ENCODE data around the gene PDZD8.

The PDZD8 gene

DNA sequence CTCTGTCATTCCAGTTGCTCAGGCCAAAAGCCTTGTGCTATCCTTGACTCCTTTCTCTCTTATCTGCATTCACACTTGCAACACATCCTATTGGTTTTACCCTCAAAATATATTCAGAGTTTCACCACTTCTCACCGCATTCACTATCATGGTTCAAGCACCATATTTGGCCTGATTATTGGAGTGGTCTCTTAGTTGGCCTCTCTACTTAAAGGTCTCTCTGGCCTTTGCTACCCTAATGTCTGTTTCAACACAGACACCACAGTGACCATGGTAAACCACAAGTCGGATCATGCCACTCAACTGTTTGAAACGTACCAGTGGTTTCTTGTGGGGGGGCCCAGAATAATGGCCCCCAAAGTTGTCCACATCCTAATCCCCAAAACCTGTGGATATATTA is 15.2 kb upstream of the PDZD8 start:
- DNase-seq = no peak

DNA sequence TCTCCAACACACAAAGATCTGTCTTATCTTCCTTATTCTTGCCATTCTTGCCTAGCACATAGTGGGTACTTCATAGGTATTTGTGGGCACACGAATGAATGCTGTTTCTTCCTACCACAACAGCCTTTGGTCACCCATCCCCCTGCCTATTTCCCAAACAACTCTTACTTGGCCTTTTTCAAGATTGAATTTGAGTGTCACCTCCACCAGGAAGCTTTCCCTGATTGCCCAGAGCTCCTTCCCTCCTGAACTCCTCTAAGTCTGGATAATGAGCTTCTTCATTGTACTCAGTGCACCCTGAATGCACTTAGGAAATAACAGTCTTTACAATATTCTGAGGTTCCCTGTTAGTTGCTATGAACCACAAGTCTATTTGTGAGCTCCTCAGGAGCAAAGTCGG is 11.6 kb upstream of the PDZD8 start:
- DNase-seq = no peak

DNA sequence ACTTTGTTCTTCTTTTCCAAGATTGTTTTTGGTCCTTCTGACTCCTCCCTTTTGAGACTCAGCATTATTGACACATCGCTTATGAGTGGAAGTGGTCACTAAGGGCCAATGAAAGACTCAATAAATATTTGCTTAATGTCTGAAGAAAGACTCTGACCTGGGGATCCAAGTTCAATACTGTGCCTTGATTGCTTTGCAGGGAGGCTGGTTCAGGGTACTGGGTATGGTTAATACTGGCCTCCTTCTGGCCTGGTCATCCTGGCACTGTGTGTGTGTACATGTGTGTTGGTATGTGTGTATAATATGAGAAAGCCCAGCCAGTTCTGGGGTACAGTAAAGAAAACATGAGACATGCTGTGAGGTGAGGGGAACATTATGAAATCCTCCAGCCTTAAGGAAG is 7.6 kb upstream of the PDZD8 start:
- DNase-seq = no peak

DNA sequence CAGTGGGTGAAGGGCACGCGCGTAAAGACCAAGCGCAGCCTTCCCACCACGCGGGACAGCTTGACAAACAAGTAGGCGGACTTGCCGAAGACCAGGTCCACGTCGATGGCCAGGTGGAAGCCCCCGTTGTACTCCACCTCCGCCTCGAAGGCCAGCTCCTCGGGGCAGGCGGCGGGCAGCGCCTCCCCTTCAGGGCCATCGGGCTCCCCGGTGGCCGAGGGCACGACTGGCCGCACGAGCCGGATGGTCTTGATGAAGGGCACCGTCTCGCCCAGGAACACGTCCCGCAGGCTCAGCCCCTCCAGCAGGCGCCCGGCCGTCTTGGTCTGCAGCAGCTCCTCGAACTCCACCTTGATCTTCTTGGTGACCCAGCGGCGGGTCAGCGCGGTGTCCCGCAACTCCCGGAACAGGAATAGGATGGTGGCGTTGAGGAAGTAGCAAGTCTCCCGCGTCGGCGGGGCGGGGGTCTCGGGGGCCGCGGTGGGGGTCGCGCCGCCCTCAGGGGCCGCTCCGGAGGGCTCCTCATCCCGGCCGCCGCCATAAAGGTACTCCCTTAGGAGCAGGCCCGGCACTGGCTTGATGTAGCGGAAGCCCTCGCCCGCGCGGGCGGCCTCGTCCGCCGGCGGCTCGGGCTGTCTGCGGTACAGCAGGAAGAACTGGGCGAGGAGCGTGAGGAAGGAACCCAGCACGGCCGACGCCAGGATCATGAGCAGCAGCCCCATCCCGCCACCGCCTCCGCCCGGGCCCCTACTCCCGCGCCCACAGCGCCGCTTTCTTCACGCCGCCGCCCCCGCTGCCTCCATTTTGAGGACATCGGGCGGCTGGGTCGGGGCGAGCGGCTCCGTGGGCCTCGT is 507 bp downstream of the PDZD8 start:
- peak; percentile 5 for DNase-seq

GRCh38 chr10:117373823-117374505 is 1.3 kb downstream of the PDZD8 start:
- DNase-seq = peak; percentile 16

- DNase-seq = no peak
Observed at GRCh38 chr10:117370205-117370604, 5.0 kb downstream of the PDZD8 start.

GRCh38 chr10:117367718-117368117 is 7.5 kb downstream of the PDZD8 start:
- DNase-seq = no peak

- no peak for DNase-seq
Observed at GRCh38 chr10:117366741-117367140, 8.5 kb downstream of the PDZD8 start.

- no peak for DNase-seq
Observed at GRCh38 chr10:117365612-117366011, 9.6 kb downstream of the PDZD8 start.

GRCh38 chr10:117364110-117364960 is 10.9 kb downstream of the PDZD8 start:
- DNase-seq = no peak

- no peak for DNase-seq
Observed at GRCh38 chr10:117363028-117363427, 12.2 kb downstream of the PDZD8 start.

GRCh38 chr10:117362313-117362712 is 12.9 kb downstream of the PDZD8 start:
- no peak for DNase-seq

DNA sequence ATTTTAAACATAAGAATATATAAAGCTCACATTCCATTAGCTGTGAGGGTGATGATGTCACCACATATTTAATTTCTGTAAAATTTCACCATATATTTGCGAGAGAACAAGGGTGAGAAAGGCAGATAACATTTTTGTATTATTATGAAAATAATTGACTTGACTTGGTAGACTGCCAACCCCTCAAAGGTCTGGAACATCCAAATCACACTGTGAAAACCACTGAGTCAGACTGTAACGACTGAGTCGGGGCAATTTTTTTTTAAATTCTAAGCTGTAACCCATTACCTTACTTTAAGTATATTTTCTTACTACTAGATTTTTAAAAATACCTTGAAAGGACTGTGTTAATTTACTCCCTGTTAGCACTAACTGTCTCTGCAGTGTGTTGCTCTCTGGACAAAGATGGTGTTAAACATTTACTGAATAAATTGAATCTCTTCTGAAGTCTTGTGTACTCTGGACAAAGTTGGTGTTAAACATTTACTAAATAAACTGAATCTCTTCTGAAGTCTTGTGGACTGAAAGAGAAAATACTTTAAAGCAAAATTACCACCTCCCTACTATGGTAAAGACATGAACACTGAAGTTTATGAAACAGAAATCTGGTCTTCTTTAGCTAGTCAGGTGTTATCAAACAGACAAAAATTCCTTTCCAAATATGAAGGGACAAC is 14.1 kb downstream of the PDZD8 start:
- no peak for DNase-seq

DNA sequence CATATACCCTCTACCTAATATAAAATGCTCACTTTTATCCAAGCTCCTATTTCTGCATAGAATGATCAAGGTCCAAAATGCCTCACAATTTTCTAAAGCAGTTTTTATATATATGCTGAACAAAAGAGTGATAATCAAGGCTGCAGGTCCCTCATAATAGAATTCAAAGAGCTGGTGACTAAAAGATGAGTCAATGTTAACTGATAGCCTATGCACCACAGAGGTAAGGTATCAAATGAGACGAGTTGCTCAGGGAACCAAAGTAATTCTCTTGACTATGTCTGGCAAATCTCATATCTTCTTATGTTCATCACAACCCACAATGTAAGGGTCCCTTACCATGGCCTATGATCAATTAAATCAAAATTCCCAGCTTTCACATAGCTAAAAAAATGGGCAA is 15.2 kb downstream of the PDZD8 start:
- DNase-seq = no peak

DNA sequence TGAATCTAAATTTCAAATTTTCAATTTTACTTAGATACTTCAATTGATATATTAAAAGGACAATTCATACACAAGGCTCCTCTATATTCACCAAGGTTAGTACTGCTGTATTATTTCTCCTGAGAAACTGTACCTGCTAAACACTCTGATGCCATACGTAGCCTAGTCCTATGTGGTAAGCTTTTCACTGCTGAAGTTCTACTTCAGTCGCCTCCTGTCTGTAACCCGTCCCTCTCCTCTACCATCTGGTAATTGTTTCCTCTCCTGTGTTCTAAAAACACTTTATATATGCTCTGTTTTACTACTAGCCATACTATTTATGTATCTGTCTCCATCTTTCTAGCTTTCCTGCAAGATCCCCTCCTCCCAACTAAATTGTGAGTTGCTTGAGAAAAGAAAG is 20.2 kb downstream of the PDZD8 start:
- DNase-seq = no peak

DNA sequence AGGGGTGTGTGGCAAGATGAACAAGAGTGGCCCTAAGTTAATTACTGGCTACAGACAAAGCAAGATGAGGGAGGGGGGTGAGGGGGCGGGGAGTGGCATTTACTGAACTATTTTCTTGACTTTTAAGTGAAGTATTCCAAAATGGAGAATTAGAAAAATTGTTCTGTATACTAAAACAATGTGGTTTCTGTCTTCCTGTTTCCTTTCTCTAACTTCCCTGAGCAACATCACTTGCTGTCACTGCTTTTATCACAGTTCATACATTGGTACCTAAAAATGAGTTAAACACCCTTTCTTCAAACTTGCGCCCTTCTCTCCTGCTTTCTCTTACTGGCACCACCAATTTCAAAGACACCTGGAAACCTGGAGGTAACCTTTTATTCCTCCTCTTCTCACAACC is 21.6 kb downstream of the PDZD8 start:
- DNase-seq = no peak

- no peak for DNase-seq
Observed at GRCh38 chr10:117352724-117353123, 22.5 kb downstream of the PDZD8 start.

DNA sequence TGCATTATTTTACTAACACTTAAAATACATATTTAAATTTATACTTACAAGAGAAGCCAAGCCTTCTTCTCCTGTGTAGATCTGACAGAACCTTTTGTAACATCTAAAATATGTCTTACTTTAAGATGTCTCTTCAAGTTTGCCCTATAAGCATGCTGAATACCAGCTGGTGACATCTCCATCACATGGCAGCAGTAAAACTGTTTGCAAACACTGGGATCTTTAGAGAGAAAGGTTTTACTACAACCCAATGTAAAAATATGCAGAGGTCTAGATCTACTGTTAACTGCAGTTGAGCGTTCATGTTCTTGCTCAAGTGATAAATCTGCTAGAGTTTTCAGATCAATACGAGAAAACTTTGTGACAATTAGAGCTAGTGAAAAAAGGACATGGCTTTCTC is 23.2 kb downstream of the PDZD8 start:
- no peak for DNase-seq

DNA sequence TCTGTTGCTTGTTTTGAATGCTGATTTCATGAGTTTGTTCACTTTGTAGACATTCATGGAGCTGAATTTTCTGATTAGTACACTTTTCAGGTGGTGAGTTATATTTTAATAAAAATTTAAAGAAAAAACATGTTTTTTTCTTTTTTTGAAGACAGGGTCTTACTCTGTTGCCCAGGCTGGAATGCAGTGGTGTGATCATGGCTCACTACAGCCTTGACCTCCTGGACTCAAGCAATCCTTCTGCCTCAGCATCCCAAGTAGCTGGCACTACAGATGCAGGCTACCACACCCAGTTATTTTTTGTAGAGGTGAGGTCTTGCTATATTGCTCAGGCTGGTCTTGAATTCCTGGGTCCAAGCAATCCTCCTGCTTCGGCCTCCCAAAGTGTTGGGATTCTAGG is 23.7 kb downstream of the PDZD8 start:
- no peak for DNase-seq

- no peak for DNase-seq
Observed at GRCh38 chr10:117350909-117351308, 24.3 kb downstream of the PDZD8 start.

- DNase-seq = no peak
Observed at GRCh38 chr10:117348236-117348635, 27.0 kb downstream of the PDZD8 start.

DNA sequence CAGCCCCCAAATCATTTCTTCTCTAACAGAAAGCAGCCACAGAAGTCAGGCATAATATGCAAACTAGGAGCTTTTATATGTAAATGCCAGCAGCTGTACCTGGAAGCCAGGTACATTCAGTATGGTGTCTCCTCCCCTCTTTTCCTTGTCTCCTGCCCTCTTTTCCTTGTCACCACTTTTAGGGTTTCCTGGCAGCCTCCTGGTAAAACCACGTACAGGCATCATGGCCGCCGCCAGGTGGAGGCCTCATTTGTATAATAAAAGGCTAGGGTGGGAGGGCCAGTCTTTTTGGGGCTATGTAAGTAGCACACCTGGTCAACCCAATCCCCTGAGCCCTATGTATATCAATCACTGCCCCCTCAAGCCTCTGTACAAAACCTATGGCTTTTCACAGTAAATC is 28.7 kb downstream of the PDZD8 start:
- no peak for DNase-seq

GRCh38 chr10:117345143-117345542 is 30.1 kb downstream of the PDZD8 start:
- DNase-seq = no peak

All from effector CD4-positive, alpha-beta T cell (primary cell).